Liver (tissue), 9 donors: ENCODE data around the gene PTPRH. TPM values are rescaled to one million over a fixed set of nuclear protein-coding genes. Genes with fewer than 3 reads are reported as not detected.

ENCODE experiments used
- DNase-seq: peaks from one replicate; pipeline ENCODE4 v3.0.0-alpha.2; 2017; ENCODE audit warnings: low spot score
- H3K27ac ChIP-seq, 2 donors: one replicate each; pipeline ENCODE4 v1.7.0; 2013; ENCODE audit warnings: inconsistent platforms in 2 of 2, low read length in 2 of 2, control low read depth in 1 of 2, low read depth in 1 of 2, mild to moderate bottlenecking in 1 of 2
- H3K27me3 ChIP-seq, 4 donors: one replicate each; pipeline versions ENCODE4 v1.6.1 to v1.7.0; 2013; ENCODE audit warnings: low read length in 3 of 4, inconsistent platforms in 1 of 4, mild to moderate bottlenecking in 1 of 4, moderate library complexity in 1 of 4; ENCODE audit not compliant: control insufficient read depth in 4 of 4, insufficient read depth in 4 of 4
- H3K36me3 ChIP-seq, 4 donors: one replicate each; pipeline versions ENCODE4 v1.6.1 to v1.7.0; 2013; ENCODE audit warnings: low read length in 3 of 4, mild to moderate bottlenecking in 3 of 4, low read depth in 1 of 4, moderate library complexity in 1 of 4; ENCODE audit not compliant: control insufficient read depth in 4 of 4, insufficient read depth in 3 of 4
- H3K4me1 ChIP-seq, 4 donors: one replicate each; pipeline versions ENCODE4 v1.6.1 to v1.7.0; 2013; ENCODE audit warnings: low read length in 3 of 4, mild to moderate bottlenecking in 3 of 4, moderate library complexity in 1 of 4; ENCODE audit not compliant: control insufficient read depth in 4 of 4, insufficient read depth in 4 of 4
- H3K4me3 ChIP-seq, 3 donors: one replicate each; pipeline versions ENCODE4 v1.6.1 to v1.7.0; 2013; ENCODE audit warnings: low read length in 3 of 3, control low read depth in 1 of 3, low read depth in 1 of 3, mild to moderate bottlenecking in 1 of 3
- H3K9ac ChIP-seq, 2 donors: one replicate each; pipeline ENCODE4 v1.7.0; 2013; ENCODE audit warnings: low read length in 2 of 2, mild to moderate bottlenecking in 2 of 2, moderate library complexity in 2 of 2, control low read depth in 1 of 2, low read depth in 1 of 2
- H3K9me3 ChIP-seq, 4 donors: one replicate each; pipeline versions ENCODE4 v1.6.1 to v1.7.0; 2013; ENCODE audit warnings: low read length in 3 of 4; ENCODE audit not compliant: control insufficient read depth in 4 of 4
- EGR1 ChIP-seq, 2 donors: IDR thresholded peaks; 2 replicates each; pipeline ENCODE4 v1.6.1; 2016 to 2018; ENCODE audit warnings: antibody characterized with exemption in 2 of 2, low read depth in 2 of 2
- FOXA1 ChIP-seq: IDR thresholded peaks from 2 replicates; pipeline ENCODE4 v1.6.1; 2016; ENCODE audit warnings: antibody characterized with exemption
- FOXA2 ChIP-seq: IDR thresholded peaks from 2 replicates; pipeline ENCODE4 v1.6.1; 2016; ENCODE audit warnings: antibody characterized with exemption
- GABPA ChIP-seq, 2 donors: IDR thresholded peaks in 1 of 2; conservative IDR thresholded peaks in 1 of 2; 2 replicates each; pipeline ENCODE4 v1.6.1; 2016; ENCODE audit warnings: antibody characterized with exemption in 2 of 2, mild to moderate bottlenecking in 1 of 2, moderate library complexity in 1 of 2
- HNF4A ChIP-seq, 2 donors: conservative IDR thresholded peaks; 2 replicates each; pipeline ENCODE4 v1.6.1; 2016; ENCODE audit warnings: antibody characterized with exemption in 2 of 2, mild to moderate bottlenecking in 2 of 2
- HNF4G ChIP-seq: IDR thresholded peaks from 2 replicates; pipeline ENCODE4 v1.6.1; 2016; ENCODE audit warnings: antibody characterized with exemption
- JUND ChIP-seq, 2 donors: IDR thresholded peaks; 2 replicates each; pipeline ENCODE4 v1.6.1; 2016; ENCODE audit warnings: antibody characterized with exemption in 2 of 2
- NR2F2 ChIP-seq: IDR thresholded peaks from 2 replicates; pipeline ENCODE4 v1.6.1; 2016; ENCODE audit warnings: antibody characterized with exemption
- RAD21 ChIP-seq, 2 donors: IDR thresholded peaks; 2 replicates each; pipeline ENCODE4 v1.6.1; 2016; ENCODE audit warnings: antibody characterized with exemption in 2 of 2, mild to moderate bottlenecking in 2 of 2
- RXRA ChIP-seq, 2 donors: IDR thresholded peaks; 2 replicates each; pipeline ENCODE4 v1.6.1; 2017 to 2018; ENCODE audit warnings: antibody characterized with exemption in 2 of 2, mild to moderate bottlenecking in 1 of 2
- SP1 ChIP-seq: IDR thresholded peaks from 2 replicates; pipeline ENCODE4 v1.6.1; 2018; ENCODE audit warnings: antibody characterized with exemption, mild to moderate bottlenecking
- TAF1 ChIP-seq: conservative IDR thresholded peaks from 2 replicates; pipeline ENCODE4 v1.6.1; 2016; ENCODE audit warnings: antibody characterized with exemption, mild to moderate bottlenecking
- YY1 ChIP-seq: IDR thresholded peaks from 2 replicates; pipeline ENCODE4 v1.6.1; 2016; ENCODE audit warnings: antibody characterized with exemption, mild to moderate bottlenecking
- WGBS: extraction: QIAGEN DNeasy Blood & Tissue Kit; methylation state at CpG from one replicate; pipeline ENCODE4 v1.1.7; 2013; 5-methylcytosine and 5-hydroxymethylcytosine counted together
- polyA plus RNA-seq, 2 donors: library from polyadenylated mRNA; stranded (reverse) in 1 of 2; unstranded in 1 of 2; fragments of 200-250 nt in 1 of 2; fragments of >200 nt in 1 of 2; fragmentation: Nextera tagmentation in 1 of 2; extraction: Ambion mirVana in 1 of 2; gene quantifications; one replicate each; pipeline versions ENCODE4 v1.2.1 to v1.2.3, GENCODE V29; 2013 to 2015
- total RNA-seq, 2 donors: library from RNA; depleted of rRNA; stranded (reverse); fragments of >200 nt; gene quantifications; one replicate each; pipeline ENCODE4 v1.2.3, GENCODE V29; 2014
- TF ChIP-seq, protein P1 (sequence below): IDR thresholded peaks from 2 replicates; pipeline ENCODE4 v1.6.1; 2016; ENCODE audit warnings: antibody characterized with exemption
- TF ChIP-seq, protein P2 (sequence below): IDR thresholded peaks from 2 replicates; pipeline ENCODE4 v1.6.1; 2016; ENCODE audit warnings: antibody characterized with exemption, mild to moderate bottlenecking
- TF ChIP-seq, protein P3 (sequence below): IDR thresholded peaks from 2 replicates; pipeline ENCODE4 v1.6.1; 2016; ENCODE audit warnings: antibody characterized with exemption
- TF ChIP-seq, protein P4 (sequence below): IDR thresholded peaks from 2 replicates; pipeline ENCODE4 v1.6.1; 2016; ENCODE audit warnings: antibody characterized with exemption
- TF ChIP-seq, protein P5 (sequence below): fragments of 150-350 bp; IDR thresholded peaks from 2 replicates; pipeline ENCODE4 v1.5.1; 2017; ENCODE audit warnings: improper control_type of control experiment, low read depth, low read length; ENCODE audit not compliant: missing input control
- donor health status: healthy.
- donor health status: healthy.
- donor health status: healthy.
- donor health status: healthy.
- donor health status: healthy.

Gene PTPRH
- total and polyA plus RNA-seq, 4 donors = 3.1 to 20.4 (median 11.4) TPM

DNA sequence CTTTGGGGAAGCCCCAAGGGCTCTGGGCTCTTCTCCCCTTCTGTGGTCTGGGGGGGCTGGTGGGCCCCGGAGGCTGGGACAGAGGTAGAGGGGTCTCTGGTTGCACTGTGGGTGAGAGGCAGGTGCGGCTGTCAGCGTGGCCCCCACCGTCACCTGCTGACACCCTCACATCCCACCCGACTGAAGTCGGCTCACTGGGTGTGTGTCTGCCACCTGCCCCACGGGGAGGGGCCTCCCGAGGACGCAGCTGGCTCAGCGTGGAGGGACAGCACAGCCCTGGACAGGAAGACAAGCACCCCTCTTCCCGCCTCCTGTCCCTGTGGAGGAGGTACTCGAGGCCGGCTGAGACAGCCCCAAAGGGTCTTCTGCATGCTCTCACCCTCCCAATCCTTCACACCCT is 21.5 kb upstream of the PTPRH start:
- WGBS = 90% methylated on average over 12 of the region's 13 CpGs
- H3K4me3 ChIP-seq = no peak overlapping the region
- no peaks in the 10 kb centered on the region for H3K27me3 ChIP-seq
- H3K27ac ChIP-seq = no peak overlapping the region
- H3K9ac ChIP-seq = no peak overlapping the region
- H3K36me3 ChIP-seq = peaks cover 8 to 43% (median 21%) of the 10 kb centered on the region in 4 donors
- no peak for DNase-seq
- H3K4me1 ChIP-seq = peaks cover 5 to 29% (median 23%) of the 10 kb centered on the region in 4 donors
- TF ChIP-seq JUND (IDR thresholded peaks at IDR 0.05) (no peak), SP1 (no peak), EGR1 (IDR thresholded peaks at IDR 0.05; ENCODE audit: low read depth in 2 of 2) (no peak), GABPA (IDR thresholded peaks at IDR 0.05 in 1 of 2, conservative IDR thresholded peaks at IDR 0.05 in 1 of 2) (no peak), HNF4G (no peak), FOXA1 (no peak), NR2F2 (no peak), FOXA2 (no peak), RXRA (IDR thresholded peaks at IDR 0.05) (no peak), RAD21 (IDR thresholded peaks at IDR 0.05) (no peak), YY1 (no peak), TAF1 (no peak), HNF4A (conservative IDR thresholded peaks at IDR 0.05) (no peak)
- TF ChIP-seq, protein P1, sequence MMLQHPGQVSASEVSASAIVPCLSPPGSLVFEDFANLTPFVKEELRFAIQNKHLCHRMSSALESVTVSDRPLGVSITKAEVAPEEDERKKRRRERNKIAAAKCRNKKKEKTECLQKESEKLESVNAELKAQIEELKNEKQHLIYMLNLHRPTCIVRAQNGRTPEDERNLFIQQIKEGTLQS = no peak
- TF ChIP-seq, protein P2, sequence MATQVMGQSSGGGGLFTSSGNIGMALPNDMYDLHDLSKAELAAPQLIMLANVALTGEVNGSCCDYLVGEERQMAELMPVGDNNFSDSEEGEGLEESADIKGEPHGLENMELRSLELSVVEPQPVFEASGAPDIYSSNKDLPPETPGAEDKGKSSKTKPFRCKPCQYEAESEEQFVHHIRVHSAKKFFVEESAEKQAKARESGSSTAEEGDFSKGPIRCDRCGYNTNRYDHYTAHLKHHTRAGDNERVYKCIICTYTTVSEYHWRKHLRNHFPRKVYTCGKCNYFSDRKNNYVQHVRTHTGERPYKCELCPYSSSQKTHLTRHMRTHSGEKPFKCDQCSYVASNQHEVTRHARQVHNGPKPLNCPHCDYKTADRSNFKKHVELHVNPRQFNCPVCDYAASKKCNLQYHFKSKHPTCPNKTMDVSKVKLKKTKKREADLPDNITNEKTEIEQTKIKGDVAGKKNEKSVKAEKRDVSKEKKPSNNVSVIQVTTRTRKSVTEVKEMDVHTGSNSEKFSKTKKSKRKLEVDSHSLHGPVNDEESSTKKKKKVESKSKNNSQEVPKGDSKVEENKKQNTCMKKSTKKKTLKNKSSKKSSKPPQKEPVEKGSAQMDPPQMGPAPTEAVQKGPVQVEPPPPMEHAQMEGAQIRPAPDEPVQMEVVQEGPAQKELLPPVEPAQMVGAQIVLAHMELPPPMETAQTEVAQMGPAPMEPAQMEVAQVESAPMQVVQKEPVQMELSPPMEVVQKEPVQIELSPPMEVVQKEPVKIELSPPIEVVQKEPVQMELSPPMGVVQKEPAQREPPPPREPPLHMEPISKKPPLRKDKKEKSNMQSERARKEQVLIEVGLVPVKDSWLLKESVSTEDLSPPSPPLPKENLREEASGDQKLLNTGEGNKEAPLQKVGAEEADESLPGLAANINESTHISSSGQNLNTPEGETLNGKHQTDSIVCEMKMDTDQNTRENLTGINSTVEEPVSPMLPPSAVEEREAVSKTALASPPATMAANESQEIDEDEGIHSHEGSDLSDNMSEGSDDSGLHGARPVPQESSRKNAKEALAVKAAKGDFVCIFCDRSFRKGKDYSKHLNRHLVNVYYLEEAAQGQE = no peak
- TF ChIP-seq, protein P3, sequence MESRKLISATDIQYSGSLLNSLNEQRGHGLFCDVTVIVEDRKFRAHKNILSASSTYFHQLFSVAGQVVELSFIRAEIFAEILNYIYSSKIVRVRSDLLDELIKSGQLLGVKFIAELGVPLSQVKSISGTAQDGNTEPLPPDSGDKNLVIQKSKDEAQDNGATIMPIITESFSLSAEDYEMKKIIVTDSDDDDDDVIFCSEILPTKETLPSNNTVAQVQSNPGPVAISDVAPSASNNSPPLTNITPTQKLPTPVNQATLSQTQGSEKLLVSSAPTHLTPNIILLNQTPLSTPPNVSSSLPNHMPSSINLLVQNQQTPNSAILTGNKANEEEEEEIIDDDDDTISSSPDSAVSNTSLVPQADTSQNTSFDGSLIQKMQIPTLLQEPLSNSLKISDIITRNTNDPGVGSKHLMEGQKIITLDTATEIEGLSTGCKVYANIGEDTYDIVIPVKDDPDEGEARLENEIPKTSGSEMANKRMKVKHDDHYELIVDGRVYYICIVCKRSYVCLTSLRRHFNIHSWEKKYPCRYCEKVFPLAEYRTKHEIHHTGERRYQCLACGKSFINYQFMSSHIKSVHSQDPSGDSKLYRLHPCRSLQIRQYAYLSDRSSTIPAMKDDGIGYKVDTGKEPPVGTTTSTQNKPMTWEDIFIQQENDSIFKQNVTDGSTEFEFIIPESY = no peak
- TF ChIP-seq, protein P4, sequence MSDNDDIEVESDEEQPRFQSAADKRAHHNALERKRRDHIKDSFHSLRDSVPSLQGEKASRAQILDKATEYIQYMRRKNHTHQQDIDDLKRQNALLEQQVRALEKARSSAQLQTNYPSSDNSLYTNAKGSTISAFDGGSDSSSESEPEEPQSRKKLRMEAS = no peak
- TF ChIP-seq, protein P5, sequence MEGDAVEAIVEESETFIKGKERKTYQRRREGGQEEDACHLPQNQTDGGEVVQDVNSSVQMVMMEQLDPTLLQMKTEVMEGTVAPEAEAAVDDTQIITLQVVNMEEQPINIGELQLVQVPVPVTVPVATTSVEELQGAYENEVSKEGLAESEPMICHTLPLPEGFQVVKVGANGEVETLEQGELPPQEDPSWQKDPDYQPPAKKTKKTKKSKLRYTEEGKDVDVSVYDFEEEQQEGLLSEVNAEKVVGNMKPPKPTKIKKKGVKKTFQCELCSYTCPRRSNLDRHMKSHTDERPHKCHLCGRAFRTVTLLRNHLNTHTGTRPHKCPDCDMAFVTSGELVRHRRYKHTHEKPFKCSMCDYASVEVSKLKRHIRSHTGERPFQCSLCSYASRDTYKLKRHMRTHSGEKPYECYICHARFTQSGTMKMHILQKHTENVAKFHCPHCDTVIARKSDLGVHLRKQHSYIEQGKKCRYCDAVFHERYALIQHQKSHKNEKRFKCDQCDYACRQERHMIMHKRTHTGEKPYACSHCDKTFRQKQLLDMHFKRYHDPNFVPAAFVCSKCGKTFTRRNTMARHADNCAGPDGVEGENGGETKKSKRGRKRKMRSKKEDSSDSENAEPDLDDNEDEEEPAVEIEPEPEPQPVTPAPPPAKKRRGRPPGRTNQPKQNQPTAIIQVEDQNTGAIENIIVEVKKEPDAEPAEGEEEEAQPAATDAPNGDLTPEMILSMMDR = no peak
- no peaks in the 10 kb centered on the region for H3K9me3 ChIP-seq
